Transverse colon (tissue), 4 donors: Measurements from ENCODE around the gene DPH1.

Experiments used
- POLR2A ChIP-seq: fragments of 450-650 bp; IDR thresholded peaks from one replicate; pipeline ENCODE4 v1.6.1; 2016; ENCODE audit warnings: antibody characterized with exemption, mild to moderate bottlenecking, moderate library complexity
- POLR2AphosphoS5 ChIP-seq, 3 donors: sonication (generic); formaldehyde crosslinking; IDR thresholded peaks; one replicate each; pipeline ENCODE4 v1.6.1; 2016; ENCODE audit warnings: antibody characterized with exemption in 3 of 3
- TF ChIP-seq, protein P1 (sequence below), 5 experiments: fragments of 200-600 bp in 3 of 5; fragments of 450-650 bp in 2 of 5; sonication (generic) in 3 of 5; IDR thresholded peaks; 1 replicate in 2 of 5; 2 replicates in 3 of 5; pipeline ENCODE4 v1.5.1; 2016 to 2017; ENCODE audit warnings: antibody characterized with exemption in 5 of 5, inconsistent platforms in 3 of 5, mild to moderate bottlenecking in 2 of 5, moderate library complexity in 1 of 5

GRCh38 chr17:1994707-1995106 is 35.2 kb upstream of the DPH1 start:
- TF ChIP-seq, protein P1, sequence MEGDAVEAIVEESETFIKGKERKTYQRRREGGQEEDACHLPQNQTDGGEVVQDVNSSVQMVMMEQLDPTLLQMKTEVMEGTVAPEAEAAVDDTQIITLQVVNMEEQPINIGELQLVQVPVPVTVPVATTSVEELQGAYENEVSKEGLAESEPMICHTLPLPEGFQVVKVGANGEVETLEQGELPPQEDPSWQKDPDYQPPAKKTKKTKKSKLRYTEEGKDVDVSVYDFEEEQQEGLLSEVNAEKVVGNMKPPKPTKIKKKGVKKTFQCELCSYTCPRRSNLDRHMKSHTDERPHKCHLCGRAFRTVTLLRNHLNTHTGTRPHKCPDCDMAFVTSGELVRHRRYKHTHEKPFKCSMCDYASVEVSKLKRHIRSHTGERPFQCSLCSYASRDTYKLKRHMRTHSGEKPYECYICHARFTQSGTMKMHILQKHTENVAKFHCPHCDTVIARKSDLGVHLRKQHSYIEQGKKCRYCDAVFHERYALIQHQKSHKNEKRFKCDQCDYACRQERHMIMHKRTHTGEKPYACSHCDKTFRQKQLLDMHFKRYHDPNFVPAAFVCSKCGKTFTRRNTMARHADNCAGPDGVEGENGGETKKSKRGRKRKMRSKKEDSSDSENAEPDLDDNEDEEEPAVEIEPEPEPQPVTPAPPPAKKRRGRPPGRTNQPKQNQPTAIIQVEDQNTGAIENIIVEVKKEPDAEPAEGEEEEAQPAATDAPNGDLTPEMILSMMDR (IDR thresholded peaks at IDR 0.05): no peak
- TF ChIP-seq POLR2A (no peak), POLR2AphosphoS5 (IDR thresholded peaks at IDR 0.05) (no peak)
